OCI-LY1 (cell line): ENCODE data around the gene HAND1.

ENCODE experiments used
- CTCF ChIP-seq: fragments of 200-600 bp; sonication (generic), shearing (Covaris generic); IDR thresholded peaks from 2 replicates; pipeline ENCODE4 v1.5.1; 2017; ENCODE audit warnings: mild to moderate bottlenecking, antibody characterized with exemption, low read length, moderate library complexity, mixed read lengths
- EZH2 ChIP-seq: fragments of 200-600 bp; sonication (generic), shearing (Covaris generic); IDR thresholded peaks from 2 replicates; pipeline ENCODE4 v1.8.0; 2017; ENCODE audit warnings: borderline replicate concordance, mixed run types, mild to moderate bottlenecking, antibody characterized with exemption, low read length, moderate library complexity, mixed read lengths

GRCh38 chr5:154518438-154518867 lies 40.4 kb upstream of the HAND1 start:
- TF ChIP-seq EZH2 (no peak), CTCF (no peak)
